ENCODE measurements around the gene AKAP6.

The AKAP6 gene

GRCh38 chr14:32394038-32394437 is 64.9 kb downstream of the AKAP6 start:
- no peaks in the 10 kb centered on the region for H3F3A ChIP-seq (ENCODE audit: control insufficient read depth, insufficient read depth)
- no peaks in the 10 kb centered on the region for H3K9me3 ChIP-seq (ENCODE audit: control insufficient read depth, insufficient read depth, low read length)
- no peaks in the 10 kb centered on the region for H3K36me3 ChIP-seq (ENCODE audit: control insufficient read depth, low read length)
- no peak overlapping the region for H3K4me3 ChIP-seq (ENCODE audit: low read length)
- H3K4me2 ChIP-seq (ENCODE audit: low read length) = no peak overlapping the region
- H3K27ac ChIP-seq (ENCODE audit: low read depth, low read length) = no peak overlapping the region
- no peaks in the 10 kb centered on the region for H4K20me1 ChIP-seq (ENCODE audit: control insufficient read depth, insufficient read depth, low read depth, low read length)
- no peaks in the 10 kb centered on the region for H3K4me1 ChIP-seq (ENCODE audit: control insufficient read depth, low read length)
- H3K79me2 ChIP-seq (ENCODE audit: control insufficient read depth, low read length) = no peaks in the 10 kb centered on the region
- no peaks in the 10 kb centered on the region for H3K27me3 ChIP-seq (ENCODE audit: control insufficient read depth, low read length)
- H3K9me2 ChIP-seq (replicated peaks; ENCODE audit: control insufficient read depth, low read length) = no peaks in the 10 kb centered on the region
- TF ChIP-seq EZH2phosphoT487 (IDR thresholded peaks at IDR 0.05; ENCODE audit: borderline replicate concordance, low read length) = no peak
- no peak for TF ChIP-seq CTCF (IDR thresholded peaks at IDR 0.05; ENCODE audit: low read depth, low read length, poor library complexity, severe bottlenecking)

GRCh38 chr14:32396885-32397284 is 67.8 kb downstream of the AKAP6 start:
- Histone ChIP-seq H3K4me3 (ENCODE audit: low read length) (no peak overlapping the region), H3K79me2 (ENCODE audit: control insufficient read depth, low read length) (no peaks in the 10 kb centered on the region), H3K4me1 (ENCODE audit: control insufficient read depth, low read length) (no peaks in the 10 kb centered on the region), H3K4me2 (ENCODE audit: low read length) (no peak overlapping the region), H3K27me3 (ENCODE audit: control insufficient read depth, low read length) (no peaks in the 10 kb centered on the region), H3K9me2 (replicated peaks; ENCODE audit: control insufficient read depth, low read length) (no peaks in the 10 kb centered on the region), H3K27ac (ENCODE audit: low read depth, low read length) (no peak overlapping the region), H3K9me3 (ENCODE audit: control insufficient read depth, insufficient read depth, low read length) (no peaks in the 10 kb centered on the region), H3F3A (ENCODE audit: control insufficient read depth, insufficient read depth) (no peaks in the 10 kb centered on the region), H4K20me1 (ENCODE audit: control insufficient read depth, insufficient read depth, low read depth, low read length) (no peaks in the 10 kb centered on the region), H3K36me3 (ENCODE audit: control insufficient read depth, low read length) (no peaks in the 10 kb centered on the region)
- TF ChIP-seq EZH2phosphoT487 (IDR thresholded peaks at IDR 0.05; ENCODE audit: borderline replicate concordance, low read length) (no peak), CTCF (IDR thresholded peaks at IDR 0.05; ENCODE audit: low read depth, low read length, poor library complexity, severe bottlenecking) (no peak)

- Histone ChIP-seq H3F3A (ENCODE audit: control insufficient read depth, insufficient read depth) (no peaks in the 10 kb centered on the region), H3K9me2 (replicated peaks; ENCODE audit: control insufficient read depth, low read length) (no peaks in the 10 kb centered on the region), H3K4me3 (ENCODE audit: low read length) (no peak overlapping the region), H3K27me3 (ENCODE audit: control insufficient read depth, low read length) (no peaks in the 10 kb centered on the region), H3K4me1 (ENCODE audit: control insufficient read depth, low read length) (no peaks in the 10 kb centered on the region), H3K36me3 (ENCODE audit: control insufficient read depth, low read length) (no peaks in the 10 kb centered on the region), H4K20me1 (ENCODE audit: control insufficient read depth, insufficient read depth, low read depth, low read length) (no peaks in the 10 kb centered on the region), H3K9me3 (ENCODE audit: control insufficient read depth, insufficient read depth, low read length) (no peaks in the 10 kb centered on the region), H3K79me2 (ENCODE audit: control insufficient read depth, low read length) (no peaks in the 10 kb centered on the region), H3K4me2 (ENCODE audit: low read length) (no peak overlapping the region), H3K27ac (ENCODE audit: low read depth, low read length) (no peak overlapping the region)
- no peak for TF ChIP-seq CTCF (IDR thresholded peaks at IDR 0.05; ENCODE audit: low read depth, low read length, poor library complexity, severe bottlenecking)
- no peak for TF ChIP-seq EZH2phosphoT487 (IDR thresholded peaks at IDR 0.05; ENCODE audit: borderline replicate concordance, low read length)
Measured at GRCh38 chr14:32397861-32398640, 69.0 kb downstream of the AKAP6 start.
